GM12892 (cell line): Measurements from ENCODE around the gene FZR1.
"Not testable (repeated sequence)": the region's sequence is repeated elsewhere in the genome, so short reads cannot be mapped to it uniquely, and the experiment has no call there.

ENCODE experiments used
- DNase-seq: peaks from one replicate; pipeline ENCODE4 v3.0.0; 2011; ENCODE audit not compliant: insufficient read length
- FAIRE-seq: peaks from 2 replicates; lab custom pipeline; 2011; peaks lifted over from hg19 to GRCh38; lab: Jason Lieb, UNC
- POLR2A ChIP-seq: IDR thresholded peaks from 2 replicates; pipeline ENCODE4 v1.6.1; 2011; ENCODE audit warnings: low read depth, low read length, control low read depth
- POLR2AphosphoS5 ChIP-seq: IDR thresholded peaks from 2 replicates; pipeline ENCODE4 v1.6.1; 2011; ENCODE audit warnings: low read depth, low read length, control low read depth
- TAF1 ChIP-seq: IDR thresholded peaks from 2 replicates; pipeline ENCODE4 v1.6.1; 2011; ENCODE audit warnings: low read depth, mild to moderate bottlenecking, control low read depth, low read length, borderline replicate concordance

The FZR1 gene

DNA sequence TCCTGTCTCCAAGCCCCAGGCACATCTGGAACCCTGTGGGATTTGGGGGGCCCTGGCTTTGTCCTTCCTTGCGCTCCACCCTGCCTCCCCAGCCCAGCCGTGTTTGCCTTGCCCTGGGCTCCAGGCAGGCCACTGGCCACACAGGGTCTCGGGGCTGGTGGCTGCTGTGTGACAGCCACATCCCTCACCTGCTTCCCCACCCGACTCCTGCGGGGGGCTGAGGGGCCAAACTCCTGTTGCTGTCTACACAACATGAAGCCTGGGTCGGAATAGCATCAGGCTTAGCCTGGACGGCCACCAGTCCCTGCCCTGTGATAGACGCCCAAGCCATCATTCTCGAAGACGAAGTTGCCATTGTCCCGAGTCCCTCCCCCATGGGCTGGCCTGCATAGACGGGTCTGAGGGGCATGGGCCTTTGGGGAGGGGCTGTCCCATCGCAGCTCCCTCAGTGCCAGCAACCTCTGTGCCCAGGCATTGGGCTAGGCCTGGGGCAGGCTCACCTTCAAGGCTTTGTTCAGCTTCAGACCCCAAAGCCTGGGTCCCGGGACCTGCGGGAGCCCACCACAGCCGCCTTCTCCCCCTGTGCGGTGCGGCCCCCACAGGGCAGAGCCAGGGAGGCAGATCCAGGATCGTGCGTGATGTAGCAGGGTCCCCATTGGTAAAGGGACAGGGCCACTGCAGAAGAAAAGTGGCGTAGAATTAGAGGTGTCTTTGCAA, 17.4 kb downstream of the FZR1 start:
- FAIRE-seq (no peak), DNase-seq (no peak)
- TF ChIP-seq TAF1 (no peak), POLR2AphosphoS5 (no peak), POLR2A (no peak)

DNA sequence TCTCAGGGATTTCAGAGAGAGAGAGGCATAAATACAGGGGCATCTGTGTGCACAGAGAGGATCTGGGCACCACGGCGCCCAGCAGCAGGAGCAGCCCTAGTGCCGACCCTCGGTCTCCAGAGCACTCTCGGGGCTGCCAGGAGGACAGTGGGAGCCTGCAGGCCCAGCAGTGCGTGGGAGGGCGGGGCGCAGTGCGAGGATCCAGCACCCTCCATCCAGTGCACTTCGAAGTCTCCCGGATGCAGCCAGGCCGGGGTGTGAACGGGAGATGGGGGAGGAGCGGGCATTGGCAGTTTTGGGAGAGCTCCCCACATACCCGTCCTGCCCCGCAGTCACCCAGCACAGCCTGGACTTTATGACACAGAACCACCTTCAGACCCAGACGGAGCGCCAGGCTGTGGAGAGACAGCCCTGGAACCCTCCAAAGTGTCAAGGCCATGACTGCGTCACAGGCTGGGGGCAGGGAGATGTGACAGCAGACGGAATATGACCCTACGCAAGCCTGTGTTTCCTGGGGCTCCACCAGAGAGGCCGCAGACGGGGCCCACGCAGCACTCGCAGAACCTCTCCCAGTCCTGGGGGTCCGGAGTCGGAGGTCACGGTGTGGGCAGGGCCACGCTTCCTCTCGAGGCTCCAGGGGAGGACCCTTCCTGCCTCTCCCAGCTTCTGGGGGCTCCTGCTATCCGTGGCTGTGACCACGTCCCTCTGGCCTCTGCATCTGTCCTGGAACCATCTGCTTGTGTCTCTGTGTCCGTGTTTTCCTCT, 18.1 kb downstream of the FZR1 start:
- no peak for TF ChIP-seq POLR2AphosphoS5
- no peak for TF ChIP-seq TAF1
- TF ChIP-seq POLR2A = no peak
- FAIRE-seq (no peak), DNase-seq (no peak)

DNA sequence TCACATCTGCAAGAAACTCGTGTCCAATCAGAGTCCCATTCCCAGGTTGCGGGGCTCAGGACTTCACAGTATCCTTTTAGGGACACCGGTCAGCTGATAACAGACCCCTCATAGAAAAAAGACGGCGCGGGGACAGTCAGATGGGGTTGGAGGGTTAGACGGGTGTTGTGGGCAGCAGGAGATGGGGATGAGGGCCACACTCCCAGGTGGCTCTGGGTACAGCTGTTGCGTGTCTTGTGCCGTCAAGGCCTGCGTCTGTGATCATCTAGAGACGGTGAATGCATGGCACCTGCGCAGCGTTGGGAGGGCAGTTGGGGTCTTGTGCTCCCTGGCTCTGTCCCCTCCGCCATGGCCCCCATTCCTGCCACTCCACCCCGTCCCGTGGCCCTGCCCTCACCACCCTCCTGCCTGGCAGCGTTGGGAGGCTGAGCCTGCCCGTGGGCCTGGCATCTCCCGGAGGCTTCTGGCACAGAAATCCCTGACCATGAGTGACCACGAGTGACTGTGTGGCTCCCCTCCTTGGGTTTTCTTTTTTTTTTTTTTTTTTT, 18.9 kb downstream of the FZR1 start:
- TF ChIP-seq TAF1 (no peak), POLR2A (no peak), POLR2AphosphoS5 (no peak)
- DNase-seq = no peak
- FAIRE-seq = no peak

DNA sequence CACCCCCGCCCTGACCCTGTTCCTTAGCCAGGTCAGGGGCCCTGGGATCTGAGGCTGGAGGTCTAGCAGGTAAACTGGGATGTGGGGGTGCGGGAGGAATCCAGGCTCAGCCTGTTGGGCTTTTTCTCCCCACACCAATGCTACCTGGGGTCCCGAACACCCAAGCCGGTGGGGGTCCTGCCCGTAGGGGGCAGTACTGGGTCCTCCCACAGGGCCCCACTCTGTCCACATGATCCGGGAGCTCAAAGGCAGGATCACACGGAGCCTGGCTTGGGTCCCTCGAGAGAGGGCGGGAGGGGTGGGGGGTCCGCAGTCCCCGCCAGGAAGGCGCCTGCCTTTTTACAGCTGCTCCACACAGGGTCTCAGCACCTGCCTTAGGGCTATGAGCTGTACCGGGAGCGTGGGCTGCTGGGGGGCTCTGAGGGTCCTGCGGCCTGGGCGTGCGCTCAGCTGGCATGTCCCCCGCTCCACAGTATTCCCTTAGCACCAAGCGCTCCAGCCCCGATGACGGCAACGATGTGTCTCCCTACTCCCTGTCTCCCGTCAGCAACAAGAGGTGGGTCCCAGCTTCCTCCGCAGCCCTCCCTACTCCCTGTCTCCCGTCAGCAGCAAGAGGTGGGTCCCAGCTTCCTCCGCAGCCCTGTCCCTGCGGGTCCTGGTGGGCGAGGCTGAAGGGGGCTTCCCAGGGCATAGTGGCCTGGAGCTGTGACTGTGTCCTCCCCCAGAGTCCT, 20.6 kb downstream of the FZR1 start:
- TF ChIP-seq POLR2AphosphoS5 = no peak
- TF ChIP-seq TAF1 = no peak
- TF ChIP-seq POLR2A = no peak
- no peak for FAIRE-seq

DNA sequence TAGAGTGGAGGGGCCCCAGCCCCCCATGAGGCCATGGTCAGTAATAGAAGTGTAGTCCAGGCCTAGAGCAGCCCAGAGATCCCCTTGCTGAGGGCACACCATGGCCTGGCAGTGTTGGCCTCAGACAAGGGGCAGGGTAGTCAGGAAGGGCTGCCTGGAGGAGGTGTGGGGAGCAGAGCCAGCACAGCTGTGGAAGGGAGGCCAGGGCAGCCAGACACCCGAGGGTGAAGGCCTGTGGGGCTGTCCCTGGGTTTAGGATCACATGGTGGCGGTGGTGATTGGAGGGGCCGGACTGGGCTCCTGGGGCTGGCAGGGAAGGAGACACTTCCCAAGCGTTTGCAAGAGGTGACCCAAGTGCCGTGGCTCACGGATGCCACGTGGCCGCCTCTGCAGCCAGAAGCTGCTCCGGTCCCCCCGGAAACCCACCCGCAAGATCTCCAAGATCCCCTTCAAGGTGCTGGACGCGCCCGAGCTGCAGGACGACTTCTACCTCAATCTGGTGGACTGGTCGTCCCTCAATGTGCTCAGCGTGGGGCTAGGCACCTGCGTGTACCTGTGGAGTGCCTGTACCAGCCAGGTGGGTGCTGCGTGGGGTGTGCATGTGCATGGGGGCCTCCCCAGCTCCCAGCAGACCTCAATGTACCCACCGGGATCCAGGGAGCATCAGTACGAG, 21.3 kb downstream of the FZR1 start:
- DNase-seq (no peak), FAIRE-seq (no peak)
- no peak for TF ChIP-seq POLR2A
- TF ChIP-seq TAF1 = no peak
- no peak for TF ChIP-seq POLR2AphosphoS5

More for the DNA sequence above, 20.6 kb downstream of the FZR1 start:
- no peak for DNase-seq

DNA sequence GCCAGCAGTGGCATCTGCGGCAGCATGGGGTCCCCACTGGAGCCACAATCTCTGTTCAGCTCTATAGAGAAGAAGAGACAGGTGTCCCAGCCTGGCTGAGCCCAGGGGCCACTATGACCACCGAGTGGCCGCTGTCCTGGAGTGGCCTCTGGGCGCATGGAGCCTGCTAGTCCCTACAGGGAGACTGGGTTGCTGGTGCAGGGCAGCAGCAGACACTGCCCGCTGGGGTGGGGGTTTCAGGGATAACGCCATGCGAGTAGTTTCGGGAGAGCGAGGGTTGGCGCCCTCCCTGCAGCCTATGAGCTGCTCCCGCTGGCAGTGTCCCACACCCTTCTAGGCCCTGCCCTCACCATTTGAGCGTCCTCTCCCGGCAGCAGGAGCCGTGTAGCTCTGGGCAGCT, 22.0 kb downstream of the FZR1 start:
- FAIRE-seq = no peak
- no peak for DNase-seq
- TF ChIP-seq TAF1 (no peak), POLR2AphosphoS5 (no peak), POLR2A (no peak)

DNA sequence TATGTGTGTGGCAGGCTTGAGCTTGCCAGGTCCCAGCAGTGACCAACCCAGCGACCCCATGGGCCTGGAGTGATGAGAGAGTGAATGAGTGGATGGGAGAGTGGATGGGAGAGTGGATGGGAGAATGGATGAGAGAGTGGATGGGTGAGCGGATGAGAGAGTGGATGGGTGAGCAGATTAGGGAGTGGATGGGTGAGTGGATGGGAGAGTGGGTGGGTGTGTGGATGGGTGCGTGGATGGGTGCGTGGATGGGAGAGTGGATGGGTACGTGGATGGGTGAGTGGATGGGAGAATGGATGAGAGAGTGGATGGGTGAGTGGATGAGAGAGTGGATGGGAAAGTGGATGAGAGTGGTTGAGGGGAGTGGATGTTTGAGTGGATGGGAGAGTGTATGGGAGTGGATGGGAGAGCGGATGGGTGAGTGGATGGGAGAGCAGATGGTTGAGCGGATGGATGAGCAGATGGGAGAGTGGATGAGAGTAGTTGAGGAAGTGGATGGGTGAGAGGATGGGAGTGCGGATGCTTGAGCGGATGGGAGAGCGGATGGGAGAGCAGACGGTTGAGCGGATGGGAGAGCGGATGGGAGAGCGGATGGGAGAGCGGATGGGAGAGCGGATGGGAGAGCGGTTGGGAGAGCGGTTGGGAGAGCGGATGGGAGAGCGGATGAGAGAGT, 22.6 kb downstream of the FZR1 start:
- DNase-seq (no peak), FAIRE-seq (no peak)
- TF ChIP-seq POLR2A (no peak), TAF1 (no peak), POLR2AphosphoS5 (no peak)

DNA sequence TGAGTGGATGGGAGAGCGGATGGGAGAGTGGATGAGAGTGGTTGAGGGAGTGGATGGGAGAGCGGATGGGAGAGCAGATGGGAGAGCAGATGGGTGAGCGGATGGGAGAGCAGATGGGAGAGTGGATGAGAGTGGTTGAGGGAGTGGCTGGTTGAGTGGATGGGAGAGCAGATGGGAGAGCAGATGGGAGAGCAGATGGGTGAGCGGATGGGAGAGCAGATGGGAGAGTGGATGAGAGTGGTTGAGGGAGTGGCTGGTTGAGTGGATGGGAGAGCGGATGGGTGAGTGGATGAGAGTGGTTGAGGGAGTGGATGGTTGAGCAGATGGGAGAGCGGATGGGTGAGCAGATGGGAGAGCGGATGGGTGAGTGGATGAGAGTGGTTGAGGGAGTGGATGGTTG, 23.2 kb downstream of the FZR1 start:
- FAIRE-seq, DNase-seq: not testable (repeated sequence)

DNA sequence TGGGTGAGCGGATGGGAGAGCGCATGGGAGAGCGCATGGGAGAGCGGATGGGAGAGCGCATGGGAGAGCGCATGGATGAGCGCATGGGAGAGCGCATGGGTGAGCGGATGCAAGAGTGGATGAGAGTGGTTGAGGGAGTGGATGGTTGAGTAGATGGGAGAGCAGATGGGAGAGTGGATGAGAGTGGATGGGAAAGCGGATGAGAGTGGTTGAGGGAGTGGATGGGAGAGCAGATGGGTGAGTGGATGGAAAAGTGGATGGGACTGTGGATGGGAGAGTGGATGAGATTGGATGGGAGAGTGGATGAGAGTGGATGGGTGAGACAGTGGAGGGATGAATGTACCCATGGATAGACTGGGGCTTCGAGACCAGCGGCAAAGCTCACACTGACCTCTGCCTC, 24.3 kb downstream of the FZR1 start:
- DNase-seq (no peak), FAIRE-seq (no peak)
- TF ChIP-seq POLR2A (no peak), POLR2AphosphoS5 (no peak), TAF1 (no peak)

DNA sequence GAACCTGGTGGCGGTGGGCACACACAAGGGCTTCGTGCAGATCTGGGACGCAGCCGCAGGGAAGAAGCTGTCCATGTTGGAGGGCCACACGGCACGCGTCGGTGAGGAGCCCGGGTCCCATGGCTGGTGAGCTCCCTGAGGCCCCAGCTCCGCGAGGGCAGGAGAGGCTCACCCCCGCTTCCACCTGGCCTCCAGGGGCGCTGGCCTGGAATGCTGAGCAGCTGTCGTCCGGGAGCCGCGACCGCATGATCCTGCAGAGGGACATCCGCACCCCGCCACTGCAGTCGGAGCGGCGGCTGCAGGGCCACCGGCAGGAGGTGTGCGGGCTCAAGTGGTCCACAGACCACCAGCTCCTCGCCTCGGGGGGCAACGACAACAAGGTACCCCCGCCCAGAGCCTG, 25.6 kb downstream of the FZR1 start:
- DNase-seq (no peak), FAIRE-seq (no peak)
- TF ChIP-seq POLR2A (no peak), TAF1 (no peak), POLR2AphosphoS5 (no peak)

DNA sequence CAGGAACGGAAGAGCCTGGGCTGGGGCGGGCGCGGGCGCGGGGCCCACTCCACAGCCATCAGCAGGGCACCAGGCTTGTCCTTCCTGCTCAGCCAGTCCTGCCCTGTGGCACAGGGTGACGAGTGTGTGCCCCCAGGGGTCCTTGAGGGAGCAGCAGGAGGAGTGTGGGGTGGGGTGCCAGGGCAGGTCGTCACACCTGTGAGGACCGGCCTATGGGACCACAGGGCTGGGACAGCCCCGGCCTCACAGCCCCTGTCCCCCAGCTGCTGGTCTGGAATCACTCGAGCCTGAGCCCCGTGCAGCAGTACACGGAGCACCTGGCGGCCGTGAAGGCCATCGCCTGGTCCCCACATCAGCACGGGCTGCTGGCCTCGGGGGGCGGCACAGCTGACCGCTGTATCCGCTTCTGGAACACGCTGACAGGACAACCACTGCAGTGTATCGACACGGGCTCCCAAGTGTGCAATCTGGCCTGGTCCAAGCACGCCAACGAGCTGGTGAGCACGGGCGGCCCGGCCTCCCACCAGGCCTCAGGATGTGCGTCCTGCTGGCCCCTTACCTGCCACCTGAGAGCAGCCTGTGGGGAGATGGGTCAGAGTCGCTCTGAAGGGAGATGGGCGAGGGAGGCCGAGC, 26.2 kb downstream of the FZR1 start:
- TF ChIP-seq TAF1 = no peak
- TF ChIP-seq POLR2AphosphoS5 = no peak
- TF ChIP-seq POLR2A = no peak
- FAIRE-seq (no peak), DNase-seq (no peak)
